H1 (cell line): ENCODE data around the gene WIPF3. TPM values are rescaled to one million over a fixed set of nuclear protein-coding genes. Genes with fewer than 3 reads are reported as not detected.
A peak's percentile ranks its signal among the peaks of the same experiment; 100 is the strongest.

Experiments used
- CBX5 ChIP-seq: fragments of 300-800, 300-1000 bp; sonication (generic); IDR thresholded peaks from 2 replicates; pipeline ENCODE4 v1.7.1; 2016; ENCODE audit warnings: antibody characterized with exemption, low read length, low read depth
- JUND ChIP-seq: IDR thresholded peaks from 2 replicates; pipeline ENCODE4 v1.6.1; 2011; ENCODE audit warnings: mild to moderate bottlenecking, improper control_type of control experiment, low read length
- KDM1A ChIP-seq: fragments of 200-600, 300-600 bp; sonication (generic); IDR thresholded peaks from 2 replicates; pipeline ENCODE4 v1.7.1; 2016; ENCODE audit warnings: mild to moderate bottlenecking, low read length, borderline replicate concordance
- MAX ChIP-seq: IDR thresholded peaks from 2 replicates; pipeline ENCODE4 v1.6.1; 2012; ENCODE audit warnings: inconsistent platforms
- NANOG ChIP-seq: IDR thresholded peaks from 2 replicates; pipeline ENCODE4 v1.6.1; 2011; ENCODE audit warnings: low read length, low read depth, mild to moderate bottlenecking, inconsistent platforms; ENCODE audit not compliant: insufficient read depth, poor library complexity, severe bottlenecking
- PHF8 ChIP-seq: fragments of 200-600 bp; sonication (generic); conservative IDR thresholded peaks from 2 replicates; pipeline ENCODE4 v1.7.1; 2012; ENCODE audit warnings: low read depth, mild to moderate bottlenecking, inconsistent platforms, low read length, moderate library complexity
- POLR2A ChIP-seq, 2 experiments: IDR thresholded peaks; 1 replicate in 1 of 2; 2 replicates in 1 of 2; pipeline ENCODE4 v1.6.1; 2011; ENCODE audit warnings: low read depth in 2 of 2, low read length in 2 of 2, mild to moderate bottlenecking in 2 of 2; ENCODE audit errors: control extremely low read depth in 1 of 2
- RXRA ChIP-seq: IDR thresholded peaks from 2 replicates; pipeline ENCODE4 v1.6.1; 2011; ENCODE audit warnings: low read depth, mild to moderate bottlenecking, low read length, moderate library complexity; ENCODE audit not compliant: insufficient read depth
- SRF ChIP-seq: IDR thresholded peaks from 2 replicates; pipeline ENCODE4 v1.6.1; 2011; ENCODE audit warnings: mild to moderate bottlenecking, low read depth, low read length, moderate library complexity
- TAF1 ChIP-seq: IDR thresholded peaks from 2 replicates; pipeline ENCODE4 v1.6.1; 2011; ENCODE audit warnings: mild to moderate bottlenecking, low read depth, low read length
- TBP ChIP-seq: IDR thresholded peaks from 2 replicates; pipeline ENCODE4 v1.6.1; 2011; ENCODE audit warnings: low read depth, low read length, improper control_type of control experiment
- USF2 ChIP-seq: IDR thresholded peaks from 2 replicates; pipeline ENCODE4 v1.6.1; 2011; ENCODE audit warnings: low read length, improper control_type of control experiment
- polyA plus RNA-seq, 7 experiments: library from polyadenylated mRNA; depleted of rRNA in 3 of 7; stranded (reverse) in 5 of 7; unstranded in 2 of 7; fragments of >200 nt in 5 of 7; fragments of 200-250 nt in 2 of 7; gene quantifications; 1 replicate in 5 of 7; 2 replicates in 1 of 7; 4 replicates in 1 of 7; pipeline versions ENCODE4 v1.2.1 to v1.2.3, GENCODE V29; 2011 to 2013; ENCODE audit warnings: missing spikeins in 2 of 7, mixed read lengths in 2 of 7
- total RNA-seq: library from RNA; stranded (reverse); fragmentation: NEBNext Ultra II Directional; extraction: Animal tissue kit (Norgen Biotek cat#: 25700); gene quantifications from 2 replicates; pipeline ENCODE4 v1.2.1, GENCODE V29; 2021

The WIPF3 gene
- total and polyA plus RNA-seq, 2 of the 8 experiments (the other 6 are each of a cell fraction or from before 2014, with no cell fraction given) = 5.0 to 12.1 TPM

- no peak for TF ChIP-seq NANOG
- no peak for TF ChIP-seq SRF
- TF ChIP-seq USF2 = no peak
- TF ChIP-seq JUND = no peak
- no peak for TF ChIP-seq RXRA
- no peak for TF ChIP-seq MAX
- TF ChIP-seq TBP = no peak
- TF ChIP-seq KDM1A = no peak
- TF ChIP-seq POLR2A (IDR thresholded peaks at IDR 0.05; ENCODE audit: control extremely low read depth in 1 of 2, low read depth in 2 of 2, low read length in 2 of 2) = peak in 1 of 2 experiments; percentile 24; a peak in 1 of 3 replicates
- TF ChIP-seq CBX5 = no peak
- TF ChIP-seq PHF8 = no peak
- TF ChIP-seq TAF1 = no peak
Measured at GRCh38 chr7:29921404-29922010, 115.2 kb downstream of the WIPF3 start (continued).
